Measurements from ENCODE around the gene CD3D.
"Not testable (repeated sequence)": the region's sequence is repeated elsewhere in the genome, so short reads cannot be mapped to it uniquely, and the experiment has no call there.

Gene CD3D

GRCh38 chr11:118338637-118339061 lies 3.9 kb downstream of the CD3D start:
- DNase-seq = no peak

- no peak for DNase-seq
Measured at GRCh38 chr11:118334745-118335144, 7.8 kb downstream of the CD3D start.

- no peak for DNase-seq
Measured at GRCh38 chr11:118328745-118329144, 13.8 kb downstream of the CD3D start.

GRCh38 chr11:118325283-118325682 lies 17.2 kb downstream of the CD3D start:
- no peak for DNase-seq

GRCh38 chr11:118322721-118323120 lies 19.8 kb downstream of the CD3D start:
- DNase-seq = no peak

GRCh38 chr11:118321386-118322082 lies 21.0 kb downstream of the CD3D start:
- peak; percentile 38 to 62 for DNase-seq

GRCh38 chr11:118320515-118320914 lies 22.0 kb downstream of the CD3D start:
- no peak for DNase-seq

- no peak for DNase-seq
Measured at GRCh38 chr11:118319337-118319707, 23.2 kb downstream of the CD3D start.

- no peak for DNase-seq
Measured at GRCh38 chr11:118318581-118319336, 23.7 kb downstream of the CD3D start.

GRCh38 chr11:118318124-118318523 lies 24.4 kb downstream of the CD3D start:
- no peak for DNase-seq

GRCh38 chr11:118314988-118315411 lies 27.5 kb downstream of the CD3D start:
- peak; percentile 32 to 70 for DNase-seq

- no peak for DNase-seq
Measured at GRCh38 chr11:118313242-118313641, 29.3 kb downstream of the CD3D start.

- no peak for DNase-seq
Measured at GRCh38 chr11:118312328-118312727, 30.2 kb downstream of the CD3D start.

- DNase-seq = no peak
Measured at GRCh38 chr11:118311518-118311917, 31.0 kb downstream of the CD3D start.

- no peak for DNase-seq
Measured at GRCh38 chr11:118310781-118311485, 31.6 kb downstream of the CD3D start.

GRCh38 chr11:118310271-118310670 lies 32.2 kb downstream of the CD3D start:
- no peak for DNase-seq

- not testable (repeated sequence) for DNase-seq
Measured at GRCh38 chr11:118308995-118309528, 33.4 kb downstream of the CD3D start.

GRCh38 chr11:118306556-118306955 lies 35.9 kb downstream of the CD3D start:
- no peak for DNase-seq

GRCh38 chr11:118305726-118306125 lies 36.8 kb downstream of the CD3D start:
- DNase-seq = no peak

- DNase-seq = no peak
Measured at GRCh38 chr11:118304568-118305248, 37.8 kb downstream of the CD3D start, which contains the start of gene CD3E. CD3E (plus strand) TSS chr11:118304730; CDS start chr11:118304953, 223 bp downstream.

- DNase-seq = no peak
Measured at GRCh38 chr11:118304227-118304567, 38.3 kb downstream of the CD3D start.

GRCh38 chr11:118301600-118302195 lies 40.8 kb downstream of the CD3D start:
- no peak for DNase-seq
